OCI-LY7 (cell line): Measurements from ENCODE around the gene PMM2.

Experiments used
- CTCF ChIP-seq: fragments of 200-600 bp; sonication (generic); conservative IDR thresholded peaks from 2 replicates; pipeline ENCODE4 v1.5.1; 2014; ENCODE audit warnings: mild to moderate bottlenecking, antibody characterized with exemption, low read length, moderate library complexity, mixed read lengths
- EZH2phosphoT487 ChIP-seq: fragments of 200-600 bp; sonication (generic); IDR thresholded peaks from 2 replicates; pipeline ENCODE4 v1.6.1; 2018; ENCODE audit warnings: low read depth, borderline replicate concordance, mild to moderate bottlenecking, mixed run types, antibody characterized with exemption, low read length, moderate library complexity, mixed read lengths

GRCh38 chr16:8867932-8868415 is 70.3 kb downstream of the PMM2 start:
- TF ChIP-seq CTCF (no peak), EZH2phosphoT487 (no peak)
